Smooth muscle cell (in vitro differentiated cells): ENCODE data around the gene MYH14. TPM values are rescaled to one million over a fixed set of nuclear protein-coding genes. Genes with fewer than 3 reads are reported as not detected.

Experiments used
- DNase-seq: peaks from one replicate; lab custom pipeline; 2025; ENCODE audit not compliant: unreplicated experiment; lab: John Stamatoyannopoulos, UW
- H2AFZ ChIP-seq: fragments of 200-600 bp; sonication (generic); 2 replicates; pipeline ENCODE4 v1.6.0; 2016; ENCODE audit warnings: antibody characterized with exemption, low read depth, mild to moderate bottlenecking
- H3F3A ChIP-seq: fragments of 200-600 bp; sonication (generic); 2 replicates; pipeline ENCODE4 v1.6.0; 2017; ENCODE audit warnings: antibody characterized with exemption, low read depth
- H3K27ac ChIP-seq: fragments of 200-600 bp; sonication (generic); 2 replicates; pipeline ENCODE4 v1.5.1; 2016; ENCODE audit warnings: low read depth, mild to moderate bottlenecking
- H3K27me3 ChIP-seq: fragments of 200-600 bp; sonication (generic); 2 replicates; pipeline ENCODE4 v1.6.1; 2016; ENCODE audit warnings: low read depth, mild to moderate bottlenecking
- H3K36me3 ChIP-seq: fragments of 200-600 bp; sonication (generic); 2 replicates; pipeline ENCODE4 v1.5.1; 2016; ENCODE audit warnings: low read depth
- H3K4me1 ChIP-seq: fragments of 200-600 bp; sonication (generic); 2 replicates; pipeline ENCODE4 v1.5.1; 2016; ENCODE audit warnings: low read depth
- H3K4me2 ChIP-seq: fragments of 200-600 bp; sonication (generic); 2 replicates; pipeline ENCODE4 v1.6.0; 2016; ENCODE audit warnings: mild to moderate bottlenecking
- H3K4me3 ChIP-seq: fragments of 200-600 bp; sonication (generic); 2 replicates; pipeline ENCODE4 v1.5.1; 2016; ENCODE audit warnings: mild to moderate bottlenecking
- H3K79me2 ChIP-seq: fragments of 200-600 bp; sonication (generic); 2 replicates; pipeline ENCODE4 v1.6.0; 2016; ENCODE audit warnings: low read depth, mild to moderate bottlenecking
- H3K9ac ChIP-seq: fragments of 200-600 bp; sonication (generic); 2 replicates; pipeline ENCODE4 v1.6.0; 2016; ENCODE audit warnings: low read depth
- H3K9me3 ChIP-seq: fragments of 200-600 bp; sonication (generic); replicated peaks from 2 replicates; pipeline ENCODE4 v1.5.1; 2016; ENCODE audit warnings: low read depth
- H4K20me1 ChIP-seq: fragments of 200-600 bp; sonication (generic); 2 replicates; pipeline ENCODE4 v1.6.0; 2016; ENCODE audit warnings: low read depth
- CTCF ChIP-seq: fragments of 200-600 bp; sonication (generic); IDR thresholded peaks from 2 replicates; pipeline ENCODE4 v1.5.1; 2017; ENCODE audit warnings: borderline replicate concordance, mild to moderate bottlenecking, antibody characterized with exemption; ENCODE audit not compliant: insufficient read depth, poor library complexity, severe bottlenecking
- WGBS: methylation state at CpG from one replicate; pipeline ENCODE4 v1.1.7; 2016; ENCODE audit warnings: low lambda C conversion rate; 5-methylcytosine and 5-hydroxymethylcytosine counted together
- polyA plus RNA-seq: library from polyadenylated mRNA; unstranded; fragments of >200 nt; fragmentation: Nextera tagmentation; extraction: Ambion mirVana; gene quantifications from 2 replicates; pipeline ENCODE4 v1.2.1, GENCODE V29; 2016
- total RNA-seq: library from RNA; depleted of rRNA; stranded (reverse); fragments of >200 nt; gene quantifications from 2 replicates; pipeline ENCODE4 v1.2.3, GENCODE V29; 2014

MYH14 gene
- total and polyA plus RNA-seq, 2 experiments from 2014 or later, result 7.5 to 30.6 TPM

GRCh38 chr19:50327461-50328223, 124.2 kb downstream of the MYH14 start:
- Histone ChIP-seq H3K36me3 (no peaks in the 10 kb centered on the region), H3K9me3 (no peaks in the 10 kb centered on the region), H3K27ac (no peak overlapping the region), H3F3A (peaks cover 9% of the 10 kb centered on the region), H3K4me1 (peaks cover 9% of the 10 kb centered on the region), H3K4me2 (peak overlapping the region; percentile 59), H3K27me3 (peaks cover 19% of the 10 kb centered on the region), H3K4me3 (no peak overlapping the region), H3K79me2 (no peaks in the 10 kb centered on the region), H4K20me1 (peaks cover 47% of the 10 kb centered on the region), H2AFZ (no peak overlapping the region), H3K9ac (no peak overlapping the region)
- no peak for TF ChIP-seq CTCF
- 61% methylated on average over 13 of the region's 20 CpGs for WGBS
- DNase-seq, result no peak

GRCh38 chr19:50328224-50328872, 124.9 kb downstream of the MYH14 start:
- Histone ChIP-seq H3K79me2 (no peaks in the 10 kb centered on the region), H3F3A (peaks cover 14% of the 10 kb centered on the region), H3K4me1 (peaks cover 13% of the 10 kb centered on the region), H3K36me3 (no peaks in the 10 kb centered on the region), H3K27ac (no peak overlapping the region), H3K9me3 (no peaks in the 10 kb centered on the region), H4K20me1 (peaks cover 45% of the 10 kb centered on the region), H2AFZ (no peak overlapping the region), H3K9ac (no peak overlapping the region), H3K4me2 (peak overlapping the region; percentile 83), H3K27me3 (peaks cover 19% of the 10 kb centered on the region), H3K4me3 (peak overlapping the region; percentile 42)
- no peak for TF ChIP-seq CTCF
- DNase-seq, result no peak
- WGBS, result 8% methylated on average over 57 of the region's 104 CpGs

GRCh38 chr19:50328873-50329145, 125.4 kb downstream of the MYH14 start:
- no peak for DNase-seq
- H3K9me3 ChIP-seq, result no peaks in the 10 kb centered on the region
- no peaks in the 10 kb centered on the region for H3K79me2 ChIP-seq
- H3F3A ChIP-seq, result peaks cover 14% of the 10 kb centered on the region
- no peak overlapping the region for H2AFZ ChIP-seq
- no peak overlapping the region for H3K27ac ChIP-seq
- peak overlapping the region; percentile 42 for H3K4me3 ChIP-seq
- TF ChIP-seq CTCF, result no peak
- WGBS, result 10% methylated on average over 23 of the region's 40 CpGs
- H3K4me2 ChIP-seq, result no peak overlapping the region
- H3K27me3 ChIP-seq, result peaks cover 19% of the 10 kb centered on the region
- H3K4me1 ChIP-seq, result peaks cover 13% of the 10 kb centered on the region
- no peak overlapping the region for H3K9ac ChIP-seq
- no peaks in the 10 kb centered on the region for H3K36me3 ChIP-seq
- H4K20me1 ChIP-seq, result peaks cover 40% of the 10 kb centered on the region
